ENCODE measurements around the gene ACOXL.
"Not testable (repeated sequence)": the region's sequence is repeated elsewhere in the genome, so short reads cannot be mapped to it uniquely, and the experiment has no call there.

ACOXL gene

GRCh38 chr2:110834134-110834827 lies 101.9 kb downstream of the ACOXL start:
- DNase-seq, result no peak

- DNase-seq, result no peak
These were observed 104.3 kb downstream of the ACOXL start for GRCh38 chr2:110836671-110837070.

DNA sequence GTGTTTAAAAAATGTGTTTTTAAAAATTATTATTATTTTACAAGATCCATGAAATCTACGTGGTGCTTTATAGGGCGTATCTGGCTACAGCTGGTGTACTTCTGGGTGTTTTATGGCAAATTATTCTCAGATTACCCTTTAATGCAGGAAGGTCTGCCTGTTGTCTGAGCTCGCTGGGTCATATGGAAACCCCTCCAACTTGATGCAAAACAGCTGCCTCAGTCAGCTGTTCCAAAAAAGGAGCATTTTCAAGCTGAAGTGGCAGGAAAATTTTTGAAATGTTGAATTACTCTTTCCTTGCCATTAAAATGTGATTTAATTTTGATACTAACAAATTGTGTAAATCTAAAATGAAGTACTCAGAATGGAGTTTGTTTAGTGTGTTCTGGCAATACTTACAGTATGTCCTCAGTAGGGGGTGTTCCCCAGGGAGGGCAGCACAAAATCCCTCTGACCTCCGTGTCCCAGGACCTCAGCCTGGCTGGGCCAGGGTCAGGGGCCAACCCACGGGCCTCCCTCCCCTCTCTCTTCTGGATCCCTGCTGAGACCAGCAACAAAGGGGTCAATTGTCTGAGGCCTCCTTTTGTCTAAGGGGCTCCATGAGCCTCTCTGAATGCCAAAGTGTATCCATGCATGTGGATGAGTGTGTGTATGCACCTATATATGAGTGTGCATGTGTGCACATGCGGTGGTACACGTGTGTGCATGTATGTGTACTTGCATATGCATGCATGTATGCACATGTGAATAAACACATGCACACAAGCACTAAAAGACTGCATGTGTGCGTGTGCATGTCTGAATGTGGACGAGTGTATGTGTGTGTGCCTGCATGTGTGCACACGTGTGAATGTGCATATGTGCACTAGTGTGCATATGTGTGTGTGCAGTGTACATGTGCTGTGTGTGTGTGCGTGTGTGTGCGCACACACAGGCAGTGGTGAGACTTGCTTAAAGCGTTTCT lies 105.4 kb downstream of the ACOXL start:
- no peak for DNase-seq

DNA sequence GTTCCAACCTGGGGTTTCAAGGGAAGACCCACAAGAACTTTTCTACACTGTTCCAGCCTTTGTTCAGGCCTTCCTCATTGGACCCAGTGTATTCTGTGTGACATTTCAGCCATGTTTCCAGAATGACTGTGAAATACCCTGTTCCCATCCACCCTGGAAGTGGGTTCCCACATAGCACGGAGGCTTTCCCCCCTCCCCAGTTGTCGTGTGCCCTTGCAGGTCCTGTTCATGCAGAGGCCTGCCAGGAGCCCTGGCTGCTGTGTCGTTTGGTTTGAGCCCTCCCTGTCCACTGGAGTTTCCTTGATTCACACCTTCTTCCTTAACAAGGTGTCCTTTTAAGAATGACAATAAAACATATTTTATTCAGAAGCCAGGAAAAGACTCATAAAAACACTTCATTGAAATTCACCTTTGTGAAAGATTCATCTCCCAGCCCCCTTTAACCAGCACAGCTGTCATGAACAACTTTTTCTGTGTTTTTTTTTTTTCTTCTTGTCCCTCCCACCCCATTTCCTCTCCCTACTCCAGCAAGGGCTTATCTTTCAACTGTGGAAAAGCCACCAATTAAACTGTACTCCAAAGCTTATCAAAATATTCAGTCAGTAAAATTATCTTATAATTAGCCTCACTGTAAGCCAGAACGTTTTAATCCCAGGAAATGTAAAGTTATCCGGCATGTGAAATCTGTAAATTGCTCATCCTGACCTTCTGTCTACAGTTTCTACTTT lies 106.4 kb downstream of the ACOXL start:
- DNase-seq, result no peak

DNA sequence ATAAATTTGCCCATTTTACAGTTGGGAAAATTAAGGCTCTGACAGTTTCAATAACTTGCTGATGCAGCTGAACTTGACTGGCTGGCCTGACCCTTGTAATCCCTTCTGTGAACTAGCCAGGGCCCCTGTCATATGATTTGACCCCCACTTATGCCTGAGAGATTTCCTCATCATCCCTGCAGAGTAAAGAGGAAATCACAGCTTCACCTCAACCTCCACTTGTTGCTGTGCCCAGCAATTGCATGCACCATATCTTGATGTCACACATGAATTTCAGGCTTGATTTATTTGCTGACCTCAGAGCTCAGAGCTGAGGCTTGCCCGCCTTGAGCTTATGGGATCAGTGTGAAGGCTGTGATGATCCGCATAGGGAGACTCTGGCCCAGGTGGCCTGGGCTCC lies 108.1 kb downstream of the ACOXL start:
- no peak for DNase-seq

GRCh38 chr2:110842048-110842447 lies 109.7 kb downstream of the ACOXL start:
- DNase-seq, result no peak

DNA sequence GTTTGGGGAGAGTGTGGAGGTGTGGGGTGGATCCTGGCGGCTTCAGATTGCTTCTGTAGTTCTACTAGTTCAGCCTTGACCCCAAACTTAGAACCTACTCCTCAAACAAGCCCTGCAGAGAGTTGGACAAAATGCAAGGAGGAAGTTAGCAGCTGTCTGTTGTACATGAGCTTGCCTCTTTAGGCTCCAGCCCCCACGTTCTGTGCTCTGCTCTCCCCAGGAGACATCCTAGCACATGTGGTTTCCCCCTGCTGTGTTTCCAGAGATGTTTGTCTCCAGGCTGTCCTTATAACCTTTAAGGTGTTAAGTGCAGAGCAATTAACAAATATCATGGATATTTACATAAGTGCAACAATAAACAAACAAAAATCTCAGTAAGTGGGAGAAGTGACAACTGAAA lies 111.1 kb downstream of the ACOXL start:
- no peak for DNase-seq

DNA sequence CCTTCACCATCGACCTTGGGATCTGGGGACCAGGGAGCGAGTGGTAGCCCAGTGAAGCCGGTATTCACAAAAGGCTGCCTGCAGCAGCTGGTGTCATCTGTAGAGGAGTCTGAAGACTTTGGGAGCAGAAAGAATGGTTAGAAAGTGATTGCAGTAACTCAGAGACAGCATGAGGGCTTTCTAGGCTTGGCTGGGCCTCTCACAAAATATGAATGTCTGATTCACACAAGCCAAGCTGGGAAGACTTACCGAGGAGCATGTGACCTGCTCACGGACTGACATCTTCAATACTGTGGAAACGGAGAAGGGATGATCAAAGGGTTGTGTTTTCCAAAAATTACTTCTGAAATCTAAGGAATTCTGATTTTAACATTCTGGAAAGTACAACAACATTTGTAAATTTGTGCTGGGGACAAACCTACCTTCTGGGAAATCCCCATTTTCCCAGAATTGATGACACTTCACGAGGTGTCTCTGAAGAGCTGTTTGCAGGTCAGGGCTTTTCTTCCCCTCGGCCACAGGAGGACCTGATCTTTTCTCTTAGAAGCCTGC lies 111.7 kb downstream of the ACOXL start:
- no peak for DNase-seq

- DNase-seq, result no peak
These were observed 115.3 kb downstream of the ACOXL start for GRCh38 chr2:110847651-110848050.

DNA sequence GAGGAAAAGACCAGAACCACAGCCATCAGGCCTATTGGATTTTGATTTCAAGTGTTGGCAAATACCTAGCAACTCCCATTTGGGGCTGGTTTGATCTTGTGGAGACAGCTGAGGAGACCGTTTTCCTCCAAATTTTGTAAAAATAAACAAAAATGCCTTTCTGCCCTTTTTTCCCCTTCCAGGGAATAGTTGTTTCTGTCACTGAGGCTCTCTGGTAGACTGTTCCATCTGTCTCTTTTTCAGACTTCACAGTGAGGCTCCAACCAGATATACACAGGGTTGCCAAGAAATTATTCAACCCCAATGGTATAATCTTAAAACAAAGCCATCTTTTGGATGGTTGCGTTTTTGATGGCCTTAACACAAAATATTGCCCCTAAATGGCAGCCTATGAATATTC lies 115.7 kb downstream of the ACOXL start:
- DNase-seq, result no peak

- DNase-seq, result no peak
These were observed 116.2 kb downstream of the ACOXL start for GRCh38 chr2:110848519-110849030.

GRCh38 chr2:110851531-110851930 lies 119.2 kb downstream of the ACOXL start:
- no peak for DNase-seq

- no peak for DNase-seq
These were observed 119.7 kb downstream of the ACOXL start for GRCh38 chr2:110852051-110852450.

DNA sequence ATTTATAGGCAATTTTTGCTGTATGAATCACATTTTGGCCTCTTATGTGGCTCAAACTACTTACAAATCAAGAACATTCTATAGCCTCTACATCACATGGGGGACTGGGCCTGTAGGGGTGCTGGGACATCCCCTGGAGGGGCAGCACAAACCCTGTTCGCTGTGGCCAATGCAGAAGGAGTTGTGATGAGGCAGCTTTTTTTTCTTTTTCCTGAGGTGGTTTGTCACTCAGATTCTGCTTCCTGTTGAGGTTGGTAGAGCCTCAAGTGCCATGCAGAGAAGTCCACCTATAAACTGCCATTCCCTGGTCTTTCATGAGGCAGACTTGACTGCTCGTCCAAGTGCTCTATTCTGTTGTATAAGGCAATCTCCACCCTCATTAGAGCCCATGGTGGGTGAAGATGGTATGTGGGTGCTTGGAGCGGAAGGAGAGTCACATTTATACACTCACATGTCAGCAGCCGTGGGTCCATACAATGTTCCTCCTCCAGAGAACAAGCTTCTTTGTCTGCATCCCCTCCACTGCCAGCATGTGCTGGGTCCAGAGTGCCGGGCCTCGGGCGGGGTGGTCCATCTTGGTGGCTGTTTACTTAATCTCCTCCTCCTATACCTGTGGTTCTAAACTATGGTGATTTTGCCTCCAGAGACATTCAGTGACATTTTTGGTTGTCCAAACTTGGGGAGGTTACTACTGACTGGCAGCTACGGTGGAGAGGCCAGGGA lies 120.3 kb downstream of the ACOXL start:
- no peak for DNase-seq

DNA sequence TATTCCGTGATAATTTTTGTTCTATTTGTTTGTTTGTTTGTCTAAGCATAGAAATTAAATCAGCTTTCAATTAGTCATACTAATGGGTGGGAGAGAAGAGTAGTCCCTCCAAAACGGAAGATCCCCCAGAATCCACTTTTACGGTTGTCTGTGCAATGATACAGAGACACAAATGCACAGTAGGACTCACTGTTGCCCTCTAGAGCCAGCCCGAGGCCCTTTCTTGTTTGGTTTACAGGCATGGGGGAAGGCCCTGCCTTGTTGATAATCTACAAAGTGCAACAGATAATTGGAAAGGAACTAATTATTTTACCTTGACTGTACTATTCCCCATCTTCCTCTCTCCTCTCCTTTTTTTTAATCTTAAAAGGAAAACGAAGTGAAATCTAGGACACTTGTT lies 121.1 kb downstream of the ACOXL start:
- DNase-seq, result no peak

- DNase-seq, result no peak
These were observed 121.6 kb downstream of the ACOXL start for GRCh38 chr2:110853948-110854347.

DNA sequence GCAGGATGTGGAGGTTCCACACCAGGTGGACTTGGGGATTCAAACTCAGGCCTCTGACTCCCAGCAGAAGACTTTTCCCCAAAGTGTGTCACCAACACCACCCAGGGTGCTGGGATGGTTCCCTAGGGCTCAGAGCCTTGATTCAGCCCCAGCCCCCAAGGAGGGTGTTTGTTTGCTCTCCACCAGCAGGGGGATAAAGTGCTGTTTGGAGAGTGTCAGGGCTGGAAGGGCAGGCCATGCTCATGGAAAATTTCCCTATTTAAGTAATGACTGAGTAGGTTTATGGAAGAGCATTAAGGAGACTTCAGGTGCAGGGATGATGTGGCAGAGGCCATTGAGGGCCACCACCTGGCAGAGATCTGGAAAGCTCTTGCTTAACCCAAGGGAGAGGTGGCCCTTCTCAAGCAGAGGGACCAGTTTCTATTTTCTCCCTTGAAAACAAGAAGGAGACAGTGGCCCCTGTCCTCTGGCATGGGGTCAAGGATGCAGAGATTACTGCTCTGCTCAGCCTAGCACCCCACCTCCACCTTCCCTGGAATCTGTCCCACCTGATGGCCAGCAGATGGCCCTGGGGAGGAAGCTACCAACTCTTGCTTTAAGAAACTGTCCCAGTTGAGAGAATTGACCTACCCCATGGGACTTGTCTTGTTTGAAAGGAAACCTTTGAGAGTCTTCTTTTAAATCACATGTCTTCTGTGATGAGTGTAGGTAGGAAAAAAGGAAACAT lies 122.1 kb downstream of the ACOXL start:
- DNase-seq, result no peak

GRCh38 chr2:110855841-110856240 lies 123.5 kb downstream of the ACOXL start:
- not testable (repeated sequence) for DNase-seq

- DNase-seq, result peak; percentile 54
These were observed 125.9 kb downstream of the ACOXL start for GRCh38 chr2:110858135-110858725.

DNA sequence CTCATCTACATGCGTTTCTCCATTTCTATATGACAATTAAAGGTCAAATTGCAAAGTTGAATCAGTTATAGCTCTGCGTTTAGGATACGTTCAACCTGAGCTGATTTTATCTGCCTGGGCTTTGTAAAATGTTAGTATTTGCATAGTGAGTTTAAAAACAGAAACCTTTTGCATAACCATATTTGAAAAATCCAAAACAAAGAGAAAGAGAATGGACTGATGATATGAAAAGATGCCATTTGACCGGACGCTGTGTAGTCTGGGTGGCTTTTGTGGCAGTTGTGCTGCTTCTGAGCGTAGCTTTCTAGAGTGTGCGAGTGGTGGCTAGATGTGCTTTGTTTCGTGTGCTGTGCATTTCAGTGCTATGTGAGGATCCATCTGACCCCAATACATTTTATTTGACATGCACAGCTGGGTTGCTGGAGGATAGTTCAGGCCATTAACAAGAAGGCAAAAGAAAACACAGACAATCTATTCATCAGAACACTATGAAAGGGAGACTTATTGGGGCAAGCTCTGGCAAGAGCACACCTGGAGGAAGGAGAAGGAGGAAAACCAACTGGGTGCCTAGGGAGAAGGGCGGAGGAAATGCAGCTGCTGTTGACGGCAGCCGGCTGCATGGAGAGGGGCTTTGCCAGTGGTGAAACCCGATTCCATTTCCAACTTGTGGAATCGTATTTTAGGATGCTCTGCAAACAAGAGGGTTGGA lies 126.8 kb downstream of the ACOXL start:
- DNase-seq, result no peak

Data from activated CD4-positive, CD25-positive, alpha-beta regulatory T cell treated with anti-CD3 and anti-CD28 coated beads, Interleukin-2, amount 50 U/mL, for 72 hours (primary cell).